GM21526 (cell line): ENCODE results near the gene TRIO.
"Not testable (repeated sequence)": the region's sequence is repeated elsewhere in the genome, so short reads cannot be mapped to it uniquely, and the experiment has no call there.

Experiments used
- ATAC-seq: cut with Tn5 transposase; IDR thresholded peaks from one replicate; pipeline ENCODE4 v1.9.1; 2021; ENCODE audit warnings: moderate library complexity; ENCODE audit not compliant: unreplicated experiment, low FRiP score

TRIO gene

DNA sequence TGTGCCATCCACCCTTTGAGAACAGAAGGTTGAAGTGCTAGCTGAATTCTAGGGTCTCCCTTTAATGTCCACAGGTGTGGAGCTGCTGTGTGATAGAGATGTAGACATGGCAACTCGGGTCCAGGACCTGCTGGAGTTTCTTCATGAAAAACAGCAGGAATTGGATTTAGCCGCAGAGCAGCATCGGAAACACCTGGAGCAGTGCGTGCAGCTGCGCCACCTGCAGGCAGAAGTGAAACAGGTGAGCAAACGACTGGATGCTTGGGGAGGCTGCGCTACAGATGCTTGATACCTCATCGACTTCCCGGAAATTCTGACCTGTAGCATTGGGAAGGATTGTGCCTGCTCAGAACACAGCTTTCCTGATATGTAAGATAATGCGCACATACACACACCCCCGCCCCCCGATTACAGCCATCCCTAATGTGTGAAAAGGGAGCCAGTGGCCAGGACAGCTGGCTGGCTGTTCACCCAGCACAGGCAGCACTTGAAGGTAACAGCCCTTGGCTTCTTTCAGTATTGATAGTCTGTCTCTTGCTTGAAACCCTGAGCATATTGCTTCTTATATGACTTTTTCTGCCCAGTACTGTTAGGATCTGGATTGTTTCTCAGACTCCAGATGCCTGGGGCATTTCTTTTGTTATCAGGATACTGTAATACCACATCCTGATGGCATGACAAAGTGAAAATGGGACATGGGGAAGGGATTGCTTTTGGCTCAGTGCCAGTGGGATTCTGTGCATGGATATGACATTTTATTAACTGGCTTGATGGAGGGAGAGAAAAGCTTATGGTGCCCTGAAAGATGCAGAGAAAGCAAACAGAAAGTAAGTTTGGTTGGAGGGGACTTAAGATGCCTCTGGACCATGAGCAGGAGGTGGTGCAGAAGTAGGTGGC is 221.7 kb downstream of the TRIO start:
- no peak for ATAC-seq

DNA sequence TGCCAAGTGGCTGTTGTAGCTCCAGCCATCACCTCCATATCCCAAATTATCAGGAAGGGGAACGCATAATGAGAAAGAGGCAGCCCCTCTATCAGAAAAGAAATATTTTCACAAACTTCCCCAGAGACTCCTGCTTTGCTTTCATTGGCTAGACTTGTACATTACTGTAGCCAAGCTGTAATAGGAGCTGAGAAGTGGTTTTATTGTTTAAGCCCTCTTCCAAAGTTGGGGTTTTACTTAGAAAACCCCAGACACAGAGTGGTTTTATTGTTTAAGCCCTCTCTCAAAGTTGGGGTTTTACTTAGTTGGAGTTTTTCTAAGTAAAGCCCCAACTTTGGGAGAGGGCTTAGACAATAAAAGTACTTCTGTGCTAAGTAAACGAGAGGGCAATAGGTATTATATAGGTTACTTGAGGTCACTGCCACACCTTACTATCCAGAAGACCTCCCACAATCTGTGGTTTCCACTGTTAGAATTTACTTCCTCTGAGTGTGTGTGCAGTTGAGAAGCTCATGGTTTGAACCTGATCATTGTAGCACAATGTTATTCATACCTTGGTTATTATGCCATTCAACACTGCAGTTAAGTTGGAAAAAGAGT is 222.8 kb downstream of the TRIO start:
- no peak for ATAC-seq

DNA sequence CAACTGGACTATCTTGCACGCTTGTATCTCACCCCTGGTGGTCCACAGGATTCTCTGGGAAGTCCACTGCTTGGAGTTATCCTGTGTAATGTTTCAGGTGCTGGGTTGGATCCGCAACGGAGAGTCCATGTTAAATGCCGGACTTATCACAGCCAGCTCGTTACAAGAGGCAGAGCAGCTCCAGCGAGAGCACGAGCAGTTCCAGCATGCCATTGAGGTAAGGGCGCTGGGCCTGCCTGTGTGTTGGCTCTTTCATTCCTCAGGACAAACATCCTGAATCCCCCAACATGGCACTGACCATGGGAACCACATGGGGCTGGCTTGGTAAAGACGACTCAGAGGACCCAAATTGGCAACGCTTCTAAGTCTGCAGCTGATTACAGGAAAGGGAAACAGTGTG is 223.6 kb downstream of the TRIO start:
- ATAC-seq = no peak

- ATAC-seq = no peak
These were observed 224.2 kb downstream of the TRIO start for GRCh38 chr5:14367364-14367763.

DNA sequence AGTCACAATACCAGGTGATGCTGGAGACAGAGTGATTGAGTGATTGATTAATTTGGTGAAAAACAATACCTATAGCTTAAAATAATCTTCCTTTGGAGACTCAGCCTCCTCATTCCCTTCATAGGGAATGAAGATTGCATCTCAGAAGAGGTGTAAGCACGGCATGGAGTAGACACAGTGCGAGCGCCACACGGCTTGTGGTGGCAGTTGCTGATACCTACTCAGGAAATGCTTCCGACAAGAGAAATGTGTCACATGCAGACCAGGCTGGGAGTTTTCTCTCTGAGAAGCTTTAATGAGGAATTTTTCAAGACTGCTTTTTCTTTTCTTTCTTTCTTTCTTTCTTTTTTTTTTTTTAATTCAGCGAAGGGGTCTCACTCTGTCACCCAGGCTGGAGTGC is 226.6 kb downstream of the TRIO start:
- no peak for ATAC-seq

GRCh38 chr5:14370386-14370785 is 227.2 kb downstream of the TRIO start:
- no peak for ATAC-seq

DNA sequence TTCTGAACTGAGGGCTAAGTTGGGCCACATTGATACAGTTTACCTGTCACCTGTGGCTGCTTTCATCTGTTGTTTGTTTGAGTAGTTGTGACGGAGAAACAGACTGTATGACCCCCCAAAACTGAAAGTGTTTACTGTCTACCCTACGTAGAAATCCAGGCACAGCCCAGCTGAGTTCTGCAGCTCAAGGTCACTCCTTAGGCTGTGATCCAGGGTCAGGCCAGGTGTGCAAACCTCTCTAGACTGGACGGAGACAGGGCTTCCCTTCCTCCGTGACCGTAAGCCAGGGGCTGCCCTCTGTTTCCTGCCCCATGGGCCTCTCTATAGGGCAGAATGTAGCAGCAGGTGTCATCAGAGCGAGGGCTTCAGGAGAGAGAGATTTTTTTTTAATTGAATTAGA is 230.5 kb downstream of the TRIO start:
- ATAC-seq = no peak

GRCh38 chr5:14374100-14374499 is 231.0 kb downstream of the TRIO start:
- no peak for ATAC-seq

- no peak for ATAC-seq
These were observed 233.6 kb downstream of the TRIO start for GRCh38 chr5:14376789-14377188.

- ATAC-seq = no peak
These were observed 236.8 kb downstream of the TRIO start for GRCh38 chr5:14379739-14380497.

DNA sequence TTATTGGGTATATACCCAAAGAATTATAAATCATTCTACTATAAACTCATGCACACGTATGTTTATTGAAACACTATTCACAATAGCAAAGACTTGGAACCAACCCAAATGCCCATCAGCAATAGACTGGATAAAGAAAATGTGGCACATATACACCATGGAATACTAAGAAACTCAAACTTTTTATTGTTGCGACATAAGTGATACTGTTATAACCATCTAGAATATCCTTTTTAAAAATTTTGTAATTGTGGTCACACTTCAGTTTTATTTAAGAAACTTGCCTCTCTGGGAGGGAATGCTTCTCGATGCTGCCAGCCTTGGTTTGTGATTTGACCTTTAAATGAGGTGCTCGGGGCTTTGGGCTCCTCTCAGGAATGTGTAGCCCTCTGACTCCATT is 237.6 kb downstream of the TRIO start:
- no peak for ATAC-seq

DNA sequence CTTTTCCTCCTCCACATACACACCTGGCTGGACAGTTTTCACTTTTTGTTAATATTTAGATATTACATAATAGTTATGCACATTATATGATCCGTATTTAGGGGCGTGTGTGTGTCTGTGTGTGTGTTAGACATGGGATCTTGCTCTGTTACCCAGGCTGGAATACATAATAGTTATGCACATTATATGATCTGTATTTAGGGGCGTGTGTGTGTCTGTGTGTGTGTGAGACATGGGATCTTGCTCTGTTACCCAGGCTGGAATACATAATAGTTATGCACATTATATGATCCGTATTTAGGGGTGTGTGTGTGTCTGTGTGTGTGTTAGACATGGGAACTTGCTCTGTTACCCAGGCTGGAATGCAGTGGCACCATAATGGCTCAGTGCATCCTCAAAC is 239.5 kb downstream of the TRIO start:
- ATAC-seq = no peak

DNA sequence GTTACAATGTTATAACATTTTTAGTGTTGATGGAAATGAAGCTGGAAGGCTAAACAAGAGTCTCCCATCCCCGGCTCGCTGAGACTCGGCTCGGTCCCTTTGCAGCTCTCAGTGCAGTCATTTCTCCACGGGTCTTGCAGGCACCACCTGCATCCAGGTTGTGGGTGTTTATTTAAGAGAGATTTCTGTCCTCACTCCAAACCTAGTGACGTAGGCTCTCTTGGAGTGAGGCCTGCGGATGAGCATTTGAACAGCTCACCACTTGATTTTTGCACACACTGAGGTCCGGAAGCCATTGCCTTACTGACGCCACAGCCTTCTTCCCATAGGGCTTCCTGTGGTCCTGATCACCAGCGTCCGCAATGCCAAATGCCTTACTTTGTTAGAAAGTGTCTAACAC is 240.8 kb downstream of the TRIO start:
- ATAC-seq = no peak

DNA sequence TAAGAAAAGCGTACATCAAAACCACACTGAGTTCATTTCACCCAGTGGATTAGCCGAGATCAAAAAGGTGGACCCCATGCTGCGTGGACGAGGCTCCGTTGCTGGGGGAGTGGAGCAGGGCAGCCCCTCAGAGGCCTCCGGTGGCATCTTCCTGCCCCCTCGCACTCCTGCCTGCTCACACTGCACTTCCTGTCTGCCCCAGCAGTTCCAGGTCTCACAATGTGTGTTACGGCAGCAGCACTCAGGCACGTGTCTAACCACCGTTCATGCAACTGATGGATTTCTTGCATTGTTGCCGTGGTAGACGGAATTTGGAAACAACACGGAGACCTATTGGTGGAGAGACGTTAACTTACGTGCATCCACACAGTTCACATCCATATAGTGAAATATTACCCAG is 241.9 kb downstream of the TRIO start:
- no peak for ATAC-seq

DNA sequence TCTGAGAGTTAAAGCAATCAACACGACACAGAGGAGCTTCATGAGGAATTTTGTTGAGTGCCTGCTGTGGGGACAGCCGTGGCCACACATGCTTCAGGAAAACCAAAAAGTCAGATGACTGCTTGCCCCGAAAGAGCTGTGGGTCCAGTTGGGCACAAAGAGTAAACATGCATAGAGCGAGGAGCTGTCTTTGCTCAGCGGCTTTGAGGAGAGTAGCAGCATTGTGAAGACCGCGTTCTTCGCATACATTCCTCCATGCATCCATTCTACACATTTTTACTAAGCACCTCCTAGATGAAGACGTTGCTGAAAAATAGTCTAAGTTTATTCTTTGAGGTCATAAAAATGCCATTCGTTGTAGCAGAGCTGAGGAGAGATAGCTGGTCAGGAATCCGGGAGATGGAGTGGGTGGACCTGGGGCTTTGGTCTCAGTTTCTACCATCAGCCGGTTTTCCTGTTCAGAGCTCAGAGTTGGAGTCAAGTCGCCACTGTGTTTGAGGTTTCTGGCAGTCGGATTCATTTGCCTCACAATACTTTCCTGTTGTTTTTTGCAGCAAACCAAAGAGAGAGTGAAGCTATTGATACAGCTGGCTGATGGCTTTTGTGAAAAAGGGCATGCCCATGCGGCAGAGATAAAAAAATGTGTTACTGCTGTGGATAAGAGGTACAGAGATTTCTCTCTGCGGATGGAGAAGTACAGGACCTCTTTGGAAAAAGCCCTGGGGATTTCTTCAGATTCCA is 243.9 kb downstream of the TRIO start:
- no peak for ATAC-seq

DNA sequence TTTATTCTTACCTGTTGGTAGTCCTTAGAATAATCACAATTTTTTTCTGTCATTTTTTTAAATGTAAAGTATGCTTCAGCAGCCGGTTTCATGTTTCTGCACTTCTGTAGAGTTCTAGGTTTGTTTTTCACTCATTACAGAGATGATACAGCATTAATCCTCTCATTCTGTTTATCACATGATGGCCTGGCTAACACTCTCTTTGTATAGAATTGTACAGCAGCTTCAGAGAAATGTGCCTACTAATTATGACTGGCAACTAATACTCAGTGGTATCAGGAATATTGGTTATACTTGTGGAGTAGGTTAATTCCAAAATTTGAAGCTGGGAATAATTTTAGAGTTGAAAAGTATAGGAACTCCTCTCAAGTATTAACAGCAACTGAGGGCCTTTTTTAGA is 245.6 kb downstream of the TRIO start:
- no peak for ATAC-seq

GRCh38 chr5:14392552-14392951 is 249.4 kb downstream of the TRIO start:
- not testable (repeated sequence) for ATAC-seq

- no peak for ATAC-seq
These were observed 251.2 kb downstream of the TRIO start for GRCh38 chr5:14394365-14394764.

GRCh38 chr5:14395411-14395810 is 252.3 kb downstream of the TRIO start:
- ATAC-seq = no peak

DNA sequence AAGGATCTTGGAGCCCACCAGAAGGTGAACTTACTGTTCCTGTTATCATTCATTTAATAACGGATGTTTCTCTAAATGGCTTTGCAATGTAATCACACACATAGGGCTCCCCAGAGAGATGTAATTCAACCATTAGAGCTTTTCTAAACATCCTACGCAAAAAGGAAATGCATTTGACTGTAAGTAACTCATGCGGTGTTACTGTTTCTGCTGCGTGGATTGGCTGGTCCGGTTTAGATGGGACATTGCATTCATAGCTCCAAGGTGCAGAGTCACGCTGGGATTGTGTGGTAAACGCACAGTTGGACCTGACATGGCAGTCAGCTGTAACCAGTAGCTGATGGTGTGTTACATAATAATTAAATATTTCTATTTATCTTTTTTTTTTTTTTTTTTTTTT is 252.9 kb downstream of the TRIO start:
- ATAC-seq = no peak

- ATAC-seq = no peak
These were observed 253.6 kb downstream of the TRIO start for GRCh38 chr5:14396737-14397136.
